ENCODE data around the gene SLX4IP.

The SLX4IP gene

DNA sequence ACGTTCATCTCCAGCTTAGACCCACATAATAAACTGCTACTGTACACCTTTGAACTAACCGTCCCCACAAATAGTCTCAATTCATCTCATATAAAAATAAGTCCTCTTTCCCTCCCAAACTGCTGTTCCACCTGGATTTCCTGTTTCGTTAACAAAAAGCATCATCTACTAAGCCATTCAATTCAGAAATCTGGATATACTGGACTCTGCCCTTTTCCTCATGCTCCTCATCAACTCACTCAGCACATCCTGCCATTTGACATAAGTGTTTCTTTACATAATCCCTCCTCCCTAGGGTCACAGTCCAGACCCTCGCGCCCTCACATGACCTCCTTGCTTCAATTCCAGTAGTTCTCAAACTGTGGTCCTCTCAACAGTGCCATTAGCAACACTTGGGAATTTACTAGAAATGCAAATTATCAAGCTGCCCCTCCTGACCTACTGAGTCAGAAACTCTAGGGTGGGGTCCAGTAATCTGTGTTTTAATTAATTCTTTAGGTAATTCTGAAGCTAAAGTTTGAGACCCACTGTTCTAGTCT is 5.6 kb upstream of the SLX4IP start:
- no peak for DNase-seq

DNA sequence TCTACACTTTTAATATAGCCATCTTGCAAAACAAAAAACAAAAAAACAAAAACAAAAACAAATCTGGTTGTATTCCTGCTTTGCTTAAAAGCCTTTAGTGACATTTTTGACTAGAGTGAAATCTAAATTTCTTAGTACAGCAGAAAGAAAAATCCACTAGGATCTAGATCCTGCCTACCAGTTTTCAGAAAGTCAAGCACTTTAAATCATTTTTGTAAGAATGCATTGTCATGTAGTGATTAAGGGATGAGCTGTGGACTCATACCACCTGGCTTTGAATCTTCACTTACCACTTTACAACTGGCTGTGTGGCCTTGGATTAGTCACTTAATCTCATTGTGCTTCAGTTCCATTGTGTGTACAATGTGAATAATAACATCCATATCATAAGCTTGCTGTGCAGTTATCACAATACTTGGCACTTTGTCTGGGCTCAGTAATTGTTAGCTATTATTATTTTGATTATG is 5.1 kb upstream of the SLX4IP start:
- DNase-seq, result no peak

DNA sequence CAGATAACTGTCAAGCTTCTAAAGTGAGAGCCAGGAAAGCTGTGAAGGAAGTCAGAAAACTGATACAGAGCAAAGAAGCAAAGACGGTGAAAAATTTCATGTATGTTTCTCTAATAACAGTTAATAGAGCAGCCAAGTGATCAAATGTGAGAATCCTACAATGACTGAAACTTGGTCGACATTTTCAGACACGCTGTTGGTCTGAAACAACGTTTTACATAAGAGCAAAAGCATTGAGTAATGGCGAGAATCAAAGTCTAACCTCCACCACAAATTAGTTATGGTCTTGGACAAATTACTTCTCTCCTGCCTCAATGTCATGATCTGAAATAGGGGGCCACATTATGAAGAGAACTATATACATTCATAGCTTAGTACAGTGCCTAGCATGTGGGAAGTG is 4.4 kb upstream of the SLX4IP start:
- DNase-seq, result no peak

DNA sequence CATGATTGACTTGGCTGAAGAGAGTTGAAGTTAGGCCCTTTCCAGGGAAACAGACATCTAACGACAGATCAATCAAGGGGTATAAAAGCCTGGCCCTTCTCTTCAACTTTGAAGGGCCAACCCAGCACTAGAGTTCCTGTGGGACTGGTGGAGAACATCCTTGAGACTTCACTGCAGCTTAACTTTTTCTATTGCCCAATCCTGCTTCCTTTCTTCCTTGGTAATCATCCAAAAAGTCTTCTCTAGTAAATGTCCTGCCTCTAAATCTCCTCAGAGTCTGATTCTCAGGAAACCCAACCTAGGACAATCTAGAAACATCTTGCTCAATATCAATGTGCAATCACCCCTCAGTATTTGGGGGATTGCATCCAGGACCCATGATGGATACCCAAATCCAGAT is 3.0 kb upstream of the SLX4IP start:
- DNase-seq, result no peak

DNA sequence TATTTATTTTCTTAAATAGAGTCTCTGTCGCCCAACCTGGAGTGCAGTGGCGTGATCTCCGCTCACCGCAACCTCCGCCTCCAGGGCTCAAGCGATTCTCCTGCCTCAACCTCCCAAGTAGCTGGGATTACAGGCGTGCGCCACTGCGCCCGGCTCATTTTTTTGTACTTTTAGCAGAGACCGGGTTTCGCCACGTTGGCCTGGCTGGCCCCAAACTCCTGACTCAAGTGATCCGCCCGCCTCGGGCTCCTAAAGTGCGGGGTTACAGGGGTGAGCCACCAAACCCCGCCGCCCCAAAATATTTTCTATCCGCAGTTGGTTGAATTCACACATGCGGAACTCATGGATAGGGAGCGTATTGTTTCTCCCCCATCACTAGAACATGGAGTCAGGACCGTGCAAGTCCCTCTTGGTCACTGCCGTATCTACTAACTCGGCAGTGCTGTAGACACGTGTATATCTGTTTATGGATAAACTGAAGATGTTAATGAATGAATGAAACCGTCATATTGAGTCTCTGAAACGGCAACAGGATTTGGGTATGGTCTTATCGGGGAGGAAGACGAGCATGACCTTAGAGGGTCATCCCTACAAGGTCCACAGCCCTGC is 2.0 kb upstream of the SLX4IP start:
- no peak for DNase-seq

DNA sequence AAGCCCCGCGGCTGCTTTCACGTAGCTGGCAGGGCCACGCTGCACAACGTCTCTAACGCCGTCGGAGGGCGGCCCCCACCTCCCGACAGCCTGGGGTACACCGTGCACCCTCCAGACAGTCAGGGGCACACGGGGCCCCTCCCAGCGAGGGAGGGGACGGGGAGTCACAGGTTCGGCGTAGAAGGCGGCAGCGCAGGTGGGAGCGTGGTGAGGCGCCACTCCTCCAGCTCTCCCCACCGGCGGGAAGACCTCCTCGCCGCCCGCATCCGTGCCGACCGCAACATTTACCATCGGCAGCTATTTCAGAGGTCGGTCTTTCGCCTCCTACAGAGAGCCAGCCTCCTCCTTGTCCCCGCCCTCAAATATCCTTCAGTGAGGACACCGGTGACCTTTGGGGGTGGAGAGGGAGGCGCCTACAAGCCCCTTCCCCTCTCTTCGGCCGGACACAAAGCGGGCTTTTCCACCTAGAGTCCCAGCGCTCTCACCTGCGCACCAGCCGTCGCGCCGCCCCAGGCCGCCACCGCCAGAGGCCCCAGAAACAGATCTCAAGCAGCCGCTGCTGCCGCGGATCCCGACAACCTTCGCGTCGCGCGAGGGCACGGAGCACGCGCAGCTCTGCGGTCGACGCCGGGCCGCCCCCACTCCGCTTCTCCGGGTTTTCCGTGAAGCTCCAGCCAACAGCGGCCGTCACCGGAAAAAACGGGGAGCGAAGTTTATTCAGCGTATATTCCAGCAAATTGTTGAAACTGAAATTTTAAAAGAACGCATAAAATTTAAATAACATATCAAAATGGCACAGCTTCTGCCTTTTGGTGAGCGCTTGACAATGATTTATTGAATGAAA is 1.3 kb upstream of the SLX4IP start, which contains the start of gene MKKS:
Gene MKKS, minus strand, starts transcription at position 600 of the 844 bp plus-strand sequence. CDS start 20,708 bp downstream, outside the sequence.
- peak; percentile 87 for DNase-seq

DNA sequence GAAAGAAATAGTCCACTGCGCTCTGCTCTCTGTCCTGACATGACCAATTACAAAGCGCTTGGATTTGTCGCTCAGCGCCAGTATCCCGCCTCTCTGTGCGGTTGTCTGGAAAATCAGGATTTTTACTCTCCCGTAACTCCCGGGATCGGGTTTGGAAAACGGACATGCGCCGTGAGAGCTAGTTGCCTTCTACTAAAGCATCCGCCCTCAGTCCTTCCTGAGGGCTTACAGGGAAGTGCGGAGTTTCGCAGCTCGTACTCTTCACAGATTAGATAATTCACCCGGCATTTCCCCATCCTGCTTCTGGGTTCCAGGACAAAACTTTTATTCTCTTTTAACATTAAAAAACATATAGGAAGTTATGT is 656 bp upstream of the SLX4IP start:
- peak; percentile 65 for DNase-seq

DNA sequence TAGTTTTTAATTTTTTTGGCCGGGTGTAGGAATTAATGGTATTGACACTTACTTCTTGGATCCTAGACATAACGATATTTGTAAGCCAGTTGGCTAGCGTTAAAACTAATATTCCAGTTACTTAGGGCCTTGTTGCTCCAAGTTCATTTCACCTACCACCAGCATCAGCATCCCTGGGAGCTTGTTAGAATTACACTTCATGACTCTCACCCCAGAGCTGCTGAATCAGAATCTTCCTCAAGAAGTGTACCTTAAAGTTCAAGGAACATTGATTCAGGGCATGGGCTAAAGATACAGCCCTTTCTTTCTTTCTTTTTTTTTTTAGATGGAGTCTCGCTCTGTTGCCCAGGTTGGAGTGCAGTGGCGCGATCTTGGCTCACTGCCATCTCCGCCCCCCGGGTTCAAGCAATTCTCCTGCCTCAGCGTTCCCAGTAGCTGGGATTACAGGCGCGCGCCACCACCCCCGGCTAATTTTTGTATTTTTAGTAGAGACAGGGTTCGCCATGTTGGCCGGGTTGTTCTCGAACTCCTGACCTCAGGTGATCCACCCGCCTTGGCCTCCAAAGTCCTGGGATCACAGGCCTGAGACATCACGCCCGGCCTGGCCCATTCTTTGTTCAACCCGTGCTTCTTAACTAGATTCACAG is 1.1 kb downstream of the SLX4IP start:
- DNase-seq, result no peak

DNA sequence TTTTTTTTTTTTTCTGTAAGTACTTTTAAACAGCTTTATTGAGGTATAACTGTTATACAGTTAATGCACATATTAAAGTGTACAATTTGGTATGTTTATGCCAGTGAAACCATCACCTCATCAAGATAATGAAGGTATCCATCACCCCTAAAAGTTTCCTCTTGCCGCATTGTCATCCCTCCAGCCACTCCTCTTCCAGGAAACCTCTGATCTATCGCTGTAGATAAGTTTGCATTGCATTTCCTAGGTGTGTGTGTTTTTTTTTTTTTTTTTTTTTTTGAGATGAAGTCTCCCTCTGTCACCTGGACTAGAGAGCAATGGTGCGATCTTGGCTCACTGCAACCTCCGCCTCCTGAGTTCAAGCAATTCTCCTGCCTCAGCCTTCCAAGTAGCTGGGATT is 3.1 kb downstream of the SLX4IP start:
- DNase-seq, result no peak

DNA sequence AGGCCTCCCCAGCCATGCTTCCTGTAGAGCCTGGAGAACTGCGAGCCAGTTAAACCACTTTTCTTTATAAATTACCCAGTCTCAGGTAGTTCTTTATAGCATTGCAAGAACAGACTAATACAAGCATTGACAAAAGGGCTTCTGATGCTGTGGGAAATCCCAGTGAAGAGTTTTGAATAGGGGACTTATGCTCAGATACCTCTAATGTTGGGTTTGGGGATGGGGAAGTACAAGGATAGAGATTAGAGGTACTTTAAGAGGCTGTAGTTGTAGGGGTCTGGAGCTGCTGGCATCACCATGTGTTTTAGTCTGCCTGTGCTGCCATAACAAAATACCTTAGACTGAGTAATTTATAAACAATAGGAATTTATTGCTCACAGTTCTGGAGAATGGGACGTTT is 8.8 kb downstream of the SLX4IP start:
- no peak for DNase-seq

DNA sequence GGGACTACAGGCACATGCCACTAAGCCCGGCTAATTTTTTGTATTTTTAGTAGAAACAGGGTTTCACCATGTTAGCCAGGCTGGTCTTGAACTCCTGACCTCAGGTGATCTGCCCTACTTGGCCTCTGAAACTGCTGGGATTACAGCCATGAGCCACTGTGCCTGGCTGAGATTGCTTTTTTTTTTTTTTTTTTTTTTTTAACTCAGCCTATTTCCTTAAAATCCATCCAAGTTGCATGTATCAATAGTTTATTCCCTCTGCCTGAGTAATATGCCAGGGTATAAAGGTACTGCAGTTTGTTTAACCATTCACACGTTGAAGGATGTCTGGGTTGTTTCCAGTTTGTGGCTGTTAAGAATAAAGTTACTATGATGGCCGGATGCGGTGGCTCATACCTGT is 10.7 kb downstream of the SLX4IP start:
- DNase-seq, result no peak

DNA sequence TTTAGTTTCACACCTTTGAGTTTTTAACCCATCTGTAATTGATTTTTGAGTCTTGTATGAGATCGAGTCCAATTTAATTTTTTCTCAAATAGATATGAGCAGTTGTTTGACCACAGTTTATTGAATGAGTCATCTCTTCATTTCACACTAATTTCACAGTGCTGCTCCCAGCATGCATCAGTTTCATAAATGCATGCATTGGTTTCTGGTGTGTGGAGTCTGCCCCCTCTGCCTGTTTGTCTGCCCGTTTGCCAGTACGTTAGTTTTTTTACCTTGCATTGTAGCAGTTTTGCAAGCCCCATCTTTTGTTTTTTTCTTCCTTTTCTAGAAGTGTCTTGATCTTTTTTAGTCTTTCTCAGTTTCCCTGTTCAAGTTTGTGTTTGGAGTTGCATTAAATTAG is 11.9 kb downstream of the SLX4IP start:
- peak; percentile 28 for DNase-seq

DNA sequence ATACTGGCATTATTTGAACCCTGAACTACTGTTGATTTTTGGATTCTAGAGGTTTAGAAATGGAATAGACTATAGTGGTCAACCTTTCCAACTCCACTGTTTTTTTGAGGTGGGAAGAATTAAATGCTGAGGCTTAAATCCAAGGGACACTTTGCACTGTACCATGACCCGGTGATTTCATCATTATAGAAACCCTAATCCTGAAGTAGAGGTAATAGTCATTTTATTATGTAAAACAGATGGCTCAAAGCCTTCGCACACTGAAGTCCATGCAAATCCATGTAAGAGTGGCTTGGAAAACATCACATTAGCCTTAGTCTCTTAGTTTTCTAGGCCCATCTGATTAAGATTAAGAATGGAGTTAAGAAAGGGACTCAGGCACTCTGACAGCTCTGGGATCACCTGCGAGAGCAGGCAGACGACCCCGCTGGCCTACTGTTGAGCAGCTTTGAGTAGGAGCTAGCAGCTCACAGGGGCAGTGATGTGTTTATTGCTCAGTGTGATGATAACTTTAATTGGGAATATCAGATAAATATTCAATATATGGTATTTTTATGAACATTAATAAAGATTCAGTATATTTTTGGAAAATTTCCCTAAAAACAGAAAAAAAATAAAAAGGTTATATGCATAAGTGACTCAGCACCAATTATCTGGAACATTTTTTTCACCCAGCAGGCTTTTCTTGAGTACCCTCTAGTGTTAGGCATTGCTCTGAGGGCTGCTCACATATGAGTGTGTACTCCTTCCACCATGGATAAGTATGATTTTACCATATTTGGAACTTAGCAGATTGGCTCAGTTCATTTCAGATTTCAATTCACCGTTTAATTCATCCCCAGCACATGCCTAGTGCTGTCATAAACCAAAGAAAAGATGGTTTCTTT is 13.4 kb downstream of the SLX4IP start:
- DNase-seq, result no peak

DNA sequence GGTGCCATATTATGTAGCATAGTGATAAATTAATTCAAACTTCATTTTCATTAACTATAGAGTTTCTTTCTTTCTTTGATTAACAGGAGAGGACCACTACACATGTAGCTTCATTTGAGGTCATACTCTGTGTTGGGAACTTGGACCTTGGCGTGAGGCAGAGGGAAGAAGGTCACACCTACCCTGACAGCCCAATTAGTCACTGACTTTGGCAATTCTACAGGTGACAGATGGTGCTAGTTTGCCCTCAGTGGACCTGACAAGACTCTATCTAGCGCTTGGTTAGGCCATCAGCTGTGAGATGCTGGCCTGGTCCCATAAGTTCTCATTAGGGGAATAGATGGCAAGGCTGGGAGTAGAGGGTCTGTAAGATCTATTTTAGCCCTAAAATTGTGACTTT is 14.2 kb downstream of the SLX4IP start:
- DNase-seq, result no peak

DNA sequence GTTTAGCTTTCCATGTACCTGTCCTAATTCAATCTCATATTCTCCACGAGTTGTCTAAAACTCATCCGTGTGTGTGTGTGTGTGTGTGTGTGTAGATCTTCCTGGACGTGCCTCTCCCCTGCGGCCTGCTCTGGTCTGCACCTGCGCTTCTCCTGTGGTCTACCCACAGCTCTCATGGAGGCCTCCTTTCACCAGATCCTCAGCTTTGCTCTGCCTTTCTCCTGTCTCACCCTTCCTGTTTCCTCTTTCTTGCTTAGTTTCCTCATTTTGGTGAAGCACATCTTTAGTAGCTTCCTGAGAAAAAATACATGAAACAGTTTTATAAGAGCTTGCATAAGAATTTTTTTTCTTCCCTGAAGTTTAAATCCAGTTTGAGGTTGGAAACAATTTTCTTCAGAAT is 18.1 kb downstream of the SLX4IP start:
- peak; percentile 10 for DNase-seq

DNA sequence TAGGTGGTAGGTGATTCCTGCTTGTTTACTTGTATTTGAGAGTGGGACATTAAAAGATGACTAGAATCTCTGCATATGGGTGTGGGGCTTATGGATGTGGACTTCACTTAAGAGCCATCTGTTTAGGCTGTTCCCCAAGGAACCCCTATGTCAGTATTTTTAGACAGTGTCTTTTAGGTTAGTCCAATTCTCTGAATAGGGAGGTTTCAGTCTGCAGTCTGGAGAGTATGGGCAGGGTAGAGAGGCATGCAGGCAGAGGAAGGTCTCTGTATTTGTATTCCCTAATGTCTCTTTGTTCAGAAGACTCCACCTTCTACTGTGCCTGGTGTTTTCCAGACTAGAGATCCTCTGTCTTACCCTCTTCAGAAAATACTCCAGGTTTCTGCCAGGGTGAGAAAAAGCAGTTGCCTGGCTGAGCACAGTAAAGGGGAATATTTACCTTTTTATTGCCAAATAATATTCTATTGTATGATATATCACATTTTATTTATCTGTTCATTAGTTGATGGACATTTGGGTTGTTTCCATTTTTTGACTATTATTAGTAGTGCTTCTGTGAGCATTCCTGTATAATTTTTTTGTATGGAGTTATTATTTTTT is 19.1 kb downstream of the SLX4IP start:
- no peak for DNase-seq

DNA sequence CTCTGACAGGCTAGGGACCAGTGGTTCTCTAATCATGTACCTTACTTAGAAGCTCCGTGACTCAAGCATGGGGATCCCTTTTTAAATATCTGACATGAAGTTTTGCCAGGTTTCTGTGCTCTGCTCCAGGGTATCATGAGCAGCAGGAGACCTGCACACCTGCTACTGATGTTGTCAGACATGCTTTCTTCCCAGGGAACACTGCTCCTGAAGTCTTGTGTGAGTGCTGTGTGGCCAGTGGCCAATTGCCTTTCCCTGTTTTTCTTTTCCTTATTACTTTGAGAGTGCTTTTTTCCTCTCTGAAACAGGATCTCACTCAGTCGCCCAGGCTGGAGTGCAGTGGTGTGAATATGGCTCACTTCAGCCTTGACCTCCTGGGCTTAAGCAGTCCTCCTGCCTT is 26.4 kb downstream of the SLX4IP start:
- no peak for DNase-seq

DNA sequence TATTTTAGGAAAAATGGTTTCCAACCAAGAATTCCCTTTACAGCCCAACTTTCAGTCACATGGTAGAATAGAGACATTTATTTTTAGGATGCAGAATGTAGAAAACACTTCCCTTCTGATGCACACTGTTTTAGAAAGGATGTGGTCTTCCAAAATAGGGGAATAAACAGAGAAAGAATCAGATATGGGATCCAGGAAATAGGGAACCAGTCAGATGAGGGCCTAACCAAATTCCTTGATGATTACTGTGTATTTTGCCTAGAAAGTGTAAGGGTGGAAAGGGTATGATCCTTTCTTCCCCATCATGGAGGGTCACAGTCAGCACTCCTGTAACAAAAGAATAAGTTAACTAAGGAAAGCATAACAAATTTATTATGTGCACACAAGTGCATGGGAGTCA is 27.4 kb downstream of the SLX4IP start:
- no peak for DNase-seq

DNA sequence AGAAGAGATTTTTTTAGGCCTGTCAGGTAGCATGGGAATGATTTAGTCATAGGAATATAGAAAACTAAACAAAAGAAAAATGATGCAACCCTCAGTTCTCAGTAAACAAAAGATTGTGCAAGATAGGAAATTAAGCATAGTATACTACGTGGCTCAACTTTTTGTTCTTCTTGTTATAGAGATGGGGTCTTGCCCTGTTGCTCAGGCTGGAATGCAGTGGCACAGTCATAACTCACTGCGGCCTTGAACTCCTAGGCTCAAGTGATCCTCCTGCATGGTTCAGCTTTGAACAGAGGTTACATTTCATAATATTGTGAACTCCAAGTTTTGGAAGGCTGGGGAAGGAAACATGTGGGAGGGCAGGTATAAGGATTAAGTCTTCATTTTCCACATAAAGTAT is 28.5 kb downstream of the SLX4IP start:
- no peak for DNase-seq

DNA sequence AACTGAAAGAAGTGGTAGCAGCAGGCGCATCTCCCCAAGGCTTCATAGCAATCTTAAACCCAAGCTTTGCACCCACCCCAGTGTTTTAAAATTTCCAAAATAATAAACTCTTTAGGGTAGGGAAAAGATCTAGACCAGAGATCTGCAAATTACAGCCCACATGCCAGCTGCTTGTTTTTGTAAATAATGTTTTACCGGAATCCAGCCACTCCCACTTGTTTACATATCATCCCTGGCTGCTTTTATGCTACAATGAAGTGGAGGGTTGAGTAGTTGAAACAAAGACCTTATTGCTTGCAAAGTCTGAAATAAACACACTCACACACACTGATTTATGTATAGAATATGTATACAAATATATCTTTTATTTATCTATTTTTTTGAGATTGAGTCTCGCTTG is 30.0 kb downstream of the SLX4IP start:
- DNase-seq, result no peak

DNA sequence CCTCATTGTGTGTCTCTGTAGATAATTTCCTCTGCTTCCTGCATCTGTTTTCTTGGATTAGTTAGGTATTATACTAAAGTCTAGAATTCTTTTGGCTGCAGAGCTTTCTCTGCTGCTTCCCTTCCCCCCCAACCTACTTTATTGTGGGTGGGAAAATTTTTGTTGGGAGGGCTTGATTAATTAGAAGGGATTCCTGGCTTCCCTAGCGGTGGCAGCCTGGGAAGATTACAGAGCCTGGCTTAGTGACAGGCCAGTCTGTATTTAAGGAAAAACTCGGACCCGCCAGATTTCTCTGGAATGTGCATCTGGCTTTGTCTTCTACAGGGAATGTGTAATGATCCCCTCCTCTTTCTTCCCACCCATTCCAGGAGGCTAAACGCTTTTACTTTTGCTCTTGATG is 31.2 kb downstream of the SLX4IP start:
- DNase-seq, result no peak

DNA sequence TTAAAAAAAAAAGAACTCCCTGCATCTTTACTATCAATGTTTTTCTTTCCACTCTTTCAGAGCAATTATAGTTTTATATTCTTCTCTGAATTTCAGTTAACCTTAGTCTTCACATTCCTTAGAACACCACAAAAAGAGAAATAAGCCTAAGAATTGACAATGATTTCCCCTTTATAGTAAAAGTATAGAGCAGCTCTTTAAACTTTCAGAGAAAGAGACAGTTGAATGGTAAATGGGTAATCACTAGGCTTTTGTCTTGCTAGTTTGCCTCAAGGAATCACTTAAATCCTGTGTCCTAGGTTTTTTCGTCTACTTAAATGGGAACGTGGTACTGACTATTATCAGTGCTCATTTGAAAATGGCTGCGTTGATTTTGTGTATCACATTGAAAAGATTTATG is 31.8 kb downstream of the SLX4IP start:
- DNase-seq, result no peak
